ENCODE results near the gene EFNA4.

GRCh38 chr1:155076371-155076770 is 12.8 kb downstream of the EFNA4 start:
- TF ChIP-seq, protein P1, sequence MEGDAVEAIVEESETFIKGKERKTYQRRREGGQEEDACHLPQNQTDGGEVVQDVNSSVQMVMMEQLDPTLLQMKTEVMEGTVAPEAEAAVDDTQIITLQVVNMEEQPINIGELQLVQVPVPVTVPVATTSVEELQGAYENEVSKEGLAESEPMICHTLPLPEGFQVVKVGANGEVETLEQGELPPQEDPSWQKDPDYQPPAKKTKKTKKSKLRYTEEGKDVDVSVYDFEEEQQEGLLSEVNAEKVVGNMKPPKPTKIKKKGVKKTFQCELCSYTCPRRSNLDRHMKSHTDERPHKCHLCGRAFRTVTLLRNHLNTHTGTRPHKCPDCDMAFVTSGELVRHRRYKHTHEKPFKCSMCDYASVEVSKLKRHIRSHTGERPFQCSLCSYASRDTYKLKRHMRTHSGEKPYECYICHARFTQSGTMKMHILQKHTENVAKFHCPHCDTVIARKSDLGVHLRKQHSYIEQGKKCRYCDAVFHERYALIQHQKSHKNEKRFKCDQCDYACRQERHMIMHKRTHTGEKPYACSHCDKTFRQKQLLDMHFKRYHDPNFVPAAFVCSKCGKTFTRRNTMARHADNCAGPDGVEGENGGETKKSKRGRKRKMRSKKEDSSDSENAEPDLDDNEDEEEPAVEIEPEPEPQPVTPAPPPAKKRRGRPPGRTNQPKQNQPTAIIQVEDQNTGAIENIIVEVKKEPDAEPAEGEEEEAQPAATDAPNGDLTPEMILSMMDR (IDR thresholded peaks at IDR 0.05): no peak
- no peak for TF ChIP-seq POLR2A (IDR thresholded peaks at IDR 0.05)

Measured in testis (tissue), 2 donors.